CD4-positive, alpha-beta T cell treated with Interleukin-2 at 100 ng/mL for 4 hours (primary cell): ENCODE data around the gene IKZF1.

Experiments
- DNase-seq: peaks from one replicate; pipeline ENCODE4 v3.0.0-alpha.2; 2020; ENCODE audit warnings: low spot score

Gene IKZF1

DNA sequence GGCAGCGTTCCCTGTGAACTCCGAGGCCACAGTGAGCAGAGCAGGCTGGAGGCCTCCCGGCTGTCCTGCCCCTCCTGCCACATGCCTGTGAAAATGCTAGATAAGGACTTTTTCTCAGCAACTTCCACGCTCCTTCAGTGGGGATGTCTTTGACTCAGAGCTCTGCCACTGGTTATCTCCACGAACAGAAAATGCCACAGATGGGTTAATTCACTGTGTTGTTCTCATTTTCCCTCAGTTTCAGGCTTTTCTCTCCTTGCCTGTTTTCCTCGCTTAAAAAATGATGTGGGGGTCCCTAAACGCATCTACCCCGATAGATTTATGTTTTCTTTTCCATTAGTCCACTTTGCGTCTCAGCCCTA, 51.3 kb downstream of the IKZF1 start:
- no peak for DNase-seq

DNA sequence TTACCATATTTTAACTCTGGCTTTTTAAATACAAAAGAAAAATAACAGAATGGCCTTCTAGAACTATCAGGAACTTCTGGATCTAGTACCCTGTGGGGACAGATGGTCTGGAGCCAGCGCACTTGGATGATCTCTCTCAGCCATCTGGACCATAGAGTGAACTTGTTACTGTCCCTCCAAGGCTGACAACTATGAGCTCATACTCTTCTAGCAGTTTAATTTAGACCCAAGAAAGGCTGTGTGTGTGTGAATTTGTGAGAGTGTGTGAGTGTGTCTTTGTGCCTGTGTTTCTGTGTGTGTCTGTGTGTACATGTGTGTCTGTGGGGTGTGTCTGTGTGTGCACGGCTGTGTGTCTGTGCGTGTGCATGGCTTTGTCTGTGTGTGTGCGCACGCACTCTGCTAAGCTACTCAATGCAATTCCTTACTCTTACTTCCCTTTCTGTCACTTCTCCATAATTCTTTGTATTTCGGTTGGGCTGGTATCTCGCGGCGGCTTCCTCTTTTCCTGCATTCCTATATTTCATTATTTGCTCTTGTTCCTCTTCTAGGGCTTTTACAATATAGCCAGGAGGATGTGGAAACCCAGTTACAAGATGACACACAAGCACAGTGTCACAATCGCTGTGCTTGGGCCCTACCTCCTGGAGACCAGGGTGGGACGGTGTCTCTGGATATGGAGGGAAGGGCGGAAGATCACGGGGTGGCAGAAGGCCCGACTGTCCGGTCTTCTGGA, 51.9 kb downstream of the IKZF1 start:
- DNase-seq, result no peak

GRCh38 chr7:50356945-50357268, 52.4 kb downstream of the IKZF1 start:
- no peak for DNase-seq

DNA sequence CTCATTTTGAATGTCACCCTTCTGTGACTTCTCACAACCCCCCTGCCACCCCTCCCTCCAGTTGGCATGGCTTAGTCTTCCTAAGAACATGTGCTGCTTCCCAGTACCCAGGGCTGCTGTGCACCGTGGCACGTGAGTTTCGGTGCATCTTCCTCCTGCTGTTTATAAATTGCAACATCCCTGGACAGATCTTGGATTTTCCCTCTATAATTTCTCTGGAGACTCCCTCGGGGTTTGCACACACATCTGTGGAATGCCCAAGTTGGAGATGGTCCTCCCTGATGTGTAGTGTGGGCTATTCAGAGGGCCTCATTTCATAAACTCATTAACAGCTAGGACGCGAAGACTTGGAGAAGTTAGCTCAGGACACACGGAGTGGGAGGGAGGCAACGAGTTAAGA, 52.9 kb downstream of the IKZF1 start:
- DNase-seq, result no peak

DNA sequence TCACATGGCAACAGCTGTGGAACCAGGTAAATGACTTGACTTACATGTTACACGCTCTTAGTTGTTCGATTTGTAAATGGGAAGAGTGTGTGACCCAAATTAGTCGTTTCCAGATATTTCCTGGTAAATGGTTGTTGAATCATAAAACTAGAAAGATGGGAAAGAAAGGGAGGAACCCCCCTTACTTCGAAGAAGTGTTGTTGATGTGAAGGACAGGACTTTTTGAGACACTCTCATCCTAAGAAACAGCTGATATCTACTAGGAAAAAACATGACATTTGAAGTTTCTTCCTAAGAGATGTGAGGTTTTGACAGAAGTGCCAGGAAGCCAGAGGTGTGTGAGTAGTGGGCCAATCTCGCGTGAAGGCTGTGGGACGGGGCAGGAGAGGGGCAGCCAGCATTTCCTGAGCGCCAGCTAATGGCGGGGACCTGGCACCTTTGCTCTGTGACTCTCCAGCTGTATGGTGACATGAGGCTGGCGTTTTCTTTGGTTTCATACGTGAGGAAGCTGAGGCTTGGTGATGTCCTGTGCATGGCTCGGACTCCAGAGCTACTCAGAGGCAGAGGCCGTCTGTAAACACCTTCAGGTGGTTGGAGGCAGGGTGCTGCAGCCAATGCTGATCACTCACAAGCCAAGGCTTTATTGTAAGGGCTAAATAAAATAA, 53.7 kb downstream of the IKZF1 start:
- DNase-seq, result peak; percentile 68

DNA sequence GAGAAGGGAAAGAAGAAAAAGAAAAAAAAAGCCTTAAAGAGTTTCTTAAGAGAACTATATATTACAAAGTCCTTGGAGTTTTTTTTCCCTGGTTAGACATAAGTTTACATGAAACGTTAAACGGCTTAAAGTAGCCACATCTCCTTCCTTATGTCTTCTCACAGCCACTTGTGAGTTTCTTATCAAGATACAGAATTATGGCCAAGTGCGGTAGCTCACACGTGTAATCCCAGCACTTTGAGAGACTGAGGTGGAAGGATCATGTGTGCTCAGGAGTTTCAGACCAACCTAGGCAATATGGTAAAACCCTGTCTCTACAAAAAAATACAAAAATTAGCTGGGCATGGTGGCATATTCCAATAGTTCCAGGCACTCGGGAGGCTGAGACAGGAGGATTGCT, 54.3 kb downstream of the IKZF1 start:
- no peak for DNase-seq

- no peak for DNase-seq
Measured at GRCh38 chr7:50359258-50359994, 54.9 kb downstream of the IKZF1 start.

DNA sequence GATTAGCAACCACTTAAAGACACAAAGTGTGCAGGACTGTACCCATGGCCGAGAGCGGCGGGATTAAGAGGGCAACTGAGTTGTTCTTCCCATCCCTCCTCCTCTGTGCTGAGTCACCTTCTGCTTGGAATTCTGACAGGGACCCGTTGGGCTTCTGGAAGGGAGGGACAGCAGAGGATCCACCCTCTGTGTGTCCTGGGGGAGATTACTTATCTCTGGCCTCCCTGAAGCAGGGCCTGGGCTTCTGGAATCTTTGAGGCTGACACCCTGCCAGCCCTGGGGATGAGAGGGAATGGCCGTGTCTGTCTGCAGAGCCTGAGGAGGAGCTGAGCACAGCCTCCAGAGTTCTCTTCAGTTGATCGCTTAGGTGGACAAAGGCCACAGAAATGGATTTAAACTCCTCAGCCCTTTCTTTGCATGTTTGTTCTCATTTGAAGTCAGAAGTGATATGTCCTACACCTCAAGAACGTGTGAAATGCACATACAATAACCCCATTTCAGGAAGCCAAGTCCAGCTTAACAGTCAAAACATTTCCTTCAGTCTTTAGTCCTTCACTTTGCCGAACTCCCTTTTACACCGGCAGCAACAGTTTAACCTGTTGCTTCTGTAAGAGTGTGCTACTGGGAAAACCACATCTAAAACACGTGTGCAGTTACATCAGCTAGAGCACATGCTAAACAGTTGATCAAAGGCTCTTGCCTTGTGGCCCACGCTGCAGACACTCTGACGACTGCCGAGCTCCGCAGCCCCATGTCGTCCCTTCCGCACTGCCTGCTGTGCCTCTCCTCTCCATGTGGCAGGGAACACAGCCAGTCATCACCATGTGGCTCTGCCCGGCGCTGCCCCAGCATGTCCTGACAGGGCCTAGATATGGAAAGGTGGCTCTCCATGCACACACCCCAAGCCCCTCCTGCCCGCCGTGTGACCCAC, 55.7 kb downstream of the IKZF1 start:
- DNase-seq, result peak; percentile 84

- DNase-seq, result no peak
Measured at GRCh38 chr7:50362142-50362541, 57.6 kb downstream of the IKZF1 start.

DNA sequence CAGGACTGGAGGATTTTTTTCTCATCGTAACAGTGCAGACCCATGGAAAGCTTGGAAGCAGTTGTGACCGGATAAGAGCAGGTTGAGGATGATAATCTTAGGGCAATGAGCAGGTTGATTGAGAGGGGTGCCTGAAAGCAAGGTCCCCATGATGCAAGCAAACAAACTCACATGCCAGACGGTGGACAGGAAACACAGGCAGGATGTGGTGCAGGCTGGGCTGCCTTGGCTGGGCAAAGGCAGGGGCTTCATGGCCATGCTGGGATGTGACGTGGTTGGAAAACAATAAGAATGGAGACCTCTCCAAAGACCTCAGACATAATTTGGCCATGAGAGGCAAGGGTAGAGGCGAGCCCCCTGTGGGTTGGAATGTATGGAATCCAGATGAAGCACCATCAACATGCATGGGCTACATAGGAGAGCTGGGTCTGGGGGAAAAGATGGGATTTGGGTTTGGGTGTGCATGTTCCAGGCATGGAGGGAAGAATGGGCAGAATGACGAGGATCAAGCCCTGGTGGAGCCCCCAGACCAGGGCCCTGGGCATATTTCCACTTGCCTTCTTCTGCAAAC, 58.3 kb downstream of the IKZF1 start:
- DNase-seq, result peak; percentile 53

DNA sequence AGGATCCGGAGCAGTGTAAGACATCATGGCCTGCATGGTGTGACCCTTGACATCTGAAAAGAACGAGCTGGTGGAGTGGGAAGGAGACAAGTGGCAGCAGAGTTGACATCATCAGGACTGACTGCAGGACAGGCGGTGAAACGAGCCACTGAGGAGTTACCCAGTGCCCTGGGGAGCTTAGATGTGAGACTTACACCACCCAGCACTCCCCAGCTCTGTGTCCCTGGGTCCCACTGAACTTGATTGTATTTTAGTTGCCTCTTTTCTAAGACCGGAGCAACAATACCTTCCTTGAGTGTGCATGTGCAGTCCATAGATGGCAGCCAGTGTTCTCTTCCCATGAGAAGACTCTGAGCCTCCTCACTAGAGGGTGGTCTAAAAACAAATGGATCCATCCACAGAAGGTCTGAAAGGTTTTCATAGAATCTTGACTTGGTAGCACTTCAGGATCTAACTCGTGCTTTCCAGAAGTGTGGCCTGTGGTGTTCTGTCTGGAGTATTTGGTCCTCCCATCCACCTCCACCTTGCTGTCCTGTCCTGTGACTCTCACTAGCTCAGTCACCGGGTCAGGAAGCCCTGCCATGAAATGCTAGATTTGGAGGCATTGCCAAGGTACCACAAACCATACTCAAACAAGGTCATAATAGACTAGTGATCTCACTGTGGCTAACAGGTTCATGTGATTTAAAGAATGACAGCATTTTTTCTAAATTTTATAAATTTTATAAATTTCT, 59.0 kb downstream of the IKZF1 start:
- DNase-seq, result peak; percentile 75

DNA sequence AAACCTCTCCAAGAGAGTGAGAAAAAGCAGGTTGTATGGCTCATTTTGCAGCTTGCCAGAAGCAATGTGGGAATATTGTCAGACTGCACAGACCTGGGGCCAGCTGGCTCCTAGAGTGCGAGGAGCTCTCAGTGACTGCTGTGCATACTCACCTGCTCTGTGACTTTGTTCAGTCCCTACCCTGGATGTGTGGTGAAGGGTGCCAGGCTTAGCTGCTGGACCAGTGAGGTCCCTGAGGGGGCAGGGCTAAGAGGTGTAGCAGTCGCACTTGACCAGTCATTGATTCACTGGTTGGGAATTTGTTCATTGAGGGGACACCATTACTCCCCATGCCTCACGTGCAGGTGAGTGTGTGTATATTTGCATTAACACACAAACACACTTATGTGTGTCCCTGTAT, 60.1 kb downstream of the IKZF1 start:
- DNase-seq, result no peak

- no peak for DNase-seq
Measured at GRCh38 chr7:50366311-50366710, 61.8 kb downstream of the IKZF1 start.

DNA sequence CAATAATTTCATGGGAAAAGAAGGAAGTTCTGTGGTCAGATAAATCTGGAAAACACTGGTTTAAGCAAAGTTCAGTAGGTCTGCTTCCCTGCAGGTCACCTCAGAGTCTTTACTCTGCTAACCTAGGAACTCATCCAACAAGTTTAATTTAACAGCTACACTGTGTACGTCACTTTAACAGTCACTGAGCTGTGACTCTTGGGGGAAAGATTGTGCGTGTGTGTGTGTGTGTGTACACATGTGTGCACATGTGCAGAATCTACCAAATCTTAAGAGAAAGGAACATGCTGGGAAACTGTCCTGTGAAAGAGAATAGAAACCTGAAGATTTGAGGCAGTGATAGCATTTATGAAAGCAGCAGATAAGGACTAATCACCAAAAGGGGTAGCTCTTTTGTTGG, 62.6 kb downstream of the IKZF1 start:
- peak; percentile 53 for DNase-seq

- DNase-seq, result peak; percentile 55
Measured at GRCh38 chr7:50367570-50367969, 63.1 kb downstream of the IKZF1 start.

DNA sequence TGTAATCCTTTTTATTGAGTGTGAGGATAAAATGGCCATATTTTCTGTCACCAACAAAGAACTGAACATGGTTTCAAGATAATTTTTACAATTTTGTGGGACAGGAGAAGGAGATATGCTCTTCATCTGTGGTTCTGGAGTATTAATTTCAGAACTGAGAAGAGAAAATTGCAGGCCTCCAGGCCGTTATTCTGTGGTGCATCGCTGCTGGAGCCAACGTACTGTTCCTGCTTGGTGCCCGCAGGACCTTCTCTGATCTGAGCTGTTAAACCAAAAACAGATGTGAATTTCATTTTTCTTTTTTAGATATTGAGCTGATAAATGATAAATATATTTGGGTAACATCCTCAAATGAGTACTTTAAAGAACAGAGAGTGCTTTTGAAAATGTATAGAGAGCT, 63.9 kb downstream of the IKZF1 start:
- no peak for DNase-seq

- peak; percentile 83 for DNase-seq
Measured at GRCh38 chr7:50369143-50370026, 64.9 kb downstream of the IKZF1 start.

DNA sequence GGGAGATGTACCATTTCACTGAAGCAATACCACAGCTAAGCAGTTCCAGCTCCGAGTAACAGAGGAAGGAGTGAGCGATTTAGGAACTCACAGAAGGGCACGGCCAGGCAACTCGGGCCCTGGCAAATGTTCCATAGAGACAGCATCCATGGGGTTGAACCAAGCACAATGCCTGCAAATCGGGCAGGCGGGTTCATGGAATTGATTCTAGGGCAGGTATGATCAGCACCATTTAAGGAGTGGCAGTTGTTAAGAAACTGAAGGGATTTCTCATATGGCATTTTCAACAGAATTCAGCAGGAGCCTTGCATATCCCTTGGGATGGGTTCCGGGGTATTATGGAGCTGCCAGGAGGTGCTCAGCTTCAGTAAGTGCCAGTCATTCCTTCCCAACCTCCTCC, 66.4 kb downstream of the IKZF1 start:
- no peak for DNase-seq

- peak; percentile 49 for DNase-seq
Measured at GRCh38 chr7:50371551-50372021, 67.1 kb downstream of the IKZF1 start.

DNA sequence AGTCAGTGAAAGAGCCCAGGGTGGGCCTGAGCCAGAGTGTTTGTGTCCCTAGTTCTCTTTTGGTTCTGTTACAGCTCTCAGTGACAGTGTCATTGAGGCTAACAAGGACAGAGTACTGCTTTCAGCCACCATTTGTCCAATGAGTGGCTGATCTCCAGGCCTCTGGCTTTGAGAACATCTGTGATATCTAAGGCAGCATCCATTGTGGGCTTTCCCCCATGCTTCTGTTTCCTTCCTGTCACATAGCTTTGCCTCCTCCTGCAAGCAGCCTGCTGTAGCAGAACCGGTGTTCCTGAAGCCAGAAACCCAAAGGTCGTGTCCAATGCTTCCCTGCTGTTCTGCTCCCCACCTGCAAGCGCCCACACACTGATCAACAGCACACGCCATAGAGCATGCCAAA, 68.4 kb downstream of the IKZF1 start:
- DNase-seq, result no peak
